Fibroblast of mammary gland (primary cell): ENCODE results near the gene SCT.

Experiments used
- DNase-seq: peaks from one replicate; pipeline ENCODE4 v3.0.0-alpha.2; 2010; ENCODE audit warnings: low read depth
- H3K4me3 ChIP-seq: 2 replicates; pipeline ENCODE4 v1.5.1; 2011; ENCODE audit warnings: low read depth, mild to moderate bottlenecking, low read length, moderate library complexity; ENCODE audit not compliant: control insufficient read depth
- CTCF ChIP-seq: conservative IDR thresholded peaks from 2 replicates; pipeline ENCODE4 v1.5.1; 2011; ENCODE audit warnings: low read depth, low read length, inconsistent platforms; ENCODE audit not compliant: control insufficient read depth, insufficient read depth

The SCT gene

GRCh38 chr11:608791-609251, 18.2 kb downstream of the SCT start:
- DNase-seq, result no peak
- no peak overlapping the region for H3K4me3 ChIP-seq
- no peak for TF ChIP-seq CTCF

- DNase-seq, result no peak
- no peak overlapping the region for H3K4me3 ChIP-seq
- no peak for TF ChIP-seq CTCF
Measured at GRCh38 chr11:607971-608659, 18.9 kb downstream of the SCT start.

- no peak overlapping the region for H3K4me3 ChIP-seq
- no peak for DNase-seq
- no peak for TF ChIP-seq CTCF
Measured at GRCh38 chr11:607020-607780, 19.8 kb downstream of the SCT start.

GRCh38 chr11:606245-606644, 20.7 kb downstream of the SCT start:
- DNase-seq, result peak; percentile 76
- no peak overlapping the region for H3K4me3 ChIP-seq
- TF ChIP-seq CTCF, result no peak

DNA sequence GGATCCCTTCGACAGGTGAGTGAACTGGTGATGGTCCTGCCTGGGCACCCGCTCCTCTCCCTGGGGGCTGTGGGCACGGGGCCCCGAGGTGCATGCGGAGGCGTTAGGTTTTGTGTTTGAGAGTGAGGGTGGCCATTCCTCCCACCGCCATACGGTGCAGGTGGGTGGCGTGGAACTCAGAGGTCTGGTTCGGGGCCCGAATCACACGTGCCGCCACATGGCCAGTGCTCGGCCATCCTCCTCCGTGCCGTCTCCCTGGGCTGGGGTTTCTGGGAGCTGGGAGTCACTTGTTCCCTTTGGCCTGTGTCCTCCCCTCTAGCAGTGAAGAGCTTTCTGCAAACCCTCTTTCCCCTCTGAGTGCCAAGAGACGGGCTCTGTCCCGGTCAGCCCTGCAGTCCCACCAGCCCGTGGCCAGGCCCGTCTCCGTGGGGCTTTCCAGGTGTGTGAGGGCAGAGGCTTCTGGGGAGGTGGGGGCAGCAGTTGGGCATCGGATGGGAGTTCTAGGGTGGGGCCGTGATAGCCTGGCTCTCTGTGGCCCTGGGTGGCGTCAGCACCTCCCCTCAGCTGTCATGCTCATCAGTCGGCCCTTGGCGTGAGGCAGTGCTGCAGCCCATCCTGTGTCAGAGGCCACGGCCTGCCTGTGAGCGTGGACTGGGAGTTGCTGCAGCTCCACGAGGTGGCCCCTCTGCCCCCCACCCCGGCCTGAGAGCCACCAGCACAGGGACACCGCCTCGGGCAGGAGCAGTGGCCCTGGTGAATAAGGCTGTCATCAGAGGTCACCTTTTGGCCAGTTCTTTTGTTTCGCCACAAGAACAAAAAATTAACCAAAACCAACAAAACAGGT, 21.5 kb downstream of the SCT start:
- DNase-seq, result no peak
- no peak for TF ChIP-seq CTCF
- H3K4me3 ChIP-seq, result no peak overlapping the region

DNA sequence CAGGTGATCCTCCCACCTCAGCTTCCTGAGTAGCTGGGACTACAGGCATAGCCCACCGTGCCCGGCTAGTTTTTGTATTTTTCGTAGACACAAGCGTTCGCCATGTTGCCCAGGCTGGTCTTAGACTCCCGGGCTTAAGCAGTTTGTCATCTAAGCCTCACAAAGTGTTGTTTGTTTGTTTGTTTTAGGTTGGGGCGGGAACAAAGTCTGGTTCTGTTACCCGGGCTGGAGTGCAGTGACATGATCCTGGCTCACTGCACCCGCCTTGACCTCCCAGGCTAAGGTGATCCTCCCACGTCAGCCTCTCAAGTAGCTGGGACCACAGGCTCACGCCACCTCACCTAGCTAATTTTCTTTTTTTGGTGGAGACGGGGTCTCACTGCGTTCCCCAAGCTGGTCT, 23.8 kb downstream of the SCT start:
- no peak for DNase-seq
- no peak overlapping the region for H3K4me3 ChIP-seq
- no peak for TF ChIP-seq CTCF
